HPDE6-E6E7 (cell line): ENCODE data around the gene DDX5.
"Not testable (repeated sequence)": the region's sequence is repeated elsewhere in the genome, so short reads cannot be mapped to it uniquely, and the experiment has no call there.

Experiments
- DNase-seq: peaks from one replicate; pipeline ENCODE4 v3.0.0; 2011; ENCODE audit warnings: missing footprints; ENCODE audit errors: extremely low spot score

The DDX5 gene

GRCh38 chr17:64492481-64493109, 13.5 kb downstream of the DDX5 start:
- no peak for DNase-seq

- DNase-seq: no peak
These were observed 14.1 kb downstream of the DDX5 start for GRCh38 chr17:64491994-64492393.

- no peak for DNase-seq
These were observed 14.8 kb downstream of the DDX5 start for GRCh38 chr17:64491034-64491860.

GRCh38 chr17:64488301-64488700, 17.8 kb downstream of the DDX5 start:
- DNase-seq: no peak

- no peak for DNase-seq
These were observed 21.7 kb downstream of the DDX5 start for GRCh38 chr17:64484380-64484779.

- DNase-seq: no peak
These were observed 25.1 kb downstream of the DDX5 start for GRCh38 chr17:64480951-64481350.

- DNase-seq: no peak
These were observed 28.2 kb downstream of the DDX5 start for GRCh38 chr17:64477849-64478248.

GRCh38 chr17:64472564-64472963, 33.5 kb downstream of the DDX5 start:
- DNase-seq: no peak

GRCh38 chr17:64471440-64471839, 34.6 kb downstream of the DDX5 start:
- no peak for DNase-seq

GRCh38 chr17:64470625-64471024, 35.5 kb downstream of the DDX5 start:
- DNase-seq: no peak

GRCh38 chr17:64466834-64467233, 39.3 kb downstream of the DDX5 start:
- DNase-seq: not testable (repeated sequence)

GRCh38 chr17:64466019-64466735, 39.9 kb downstream of the DDX5 start:
- no peak for DNase-seq

GRCh38 chr17:64461788-64462187, 44.3 kb downstream of the DDX5 start:
- no peak for DNase-seq

GRCh38 chr17:64460955-64461354, 45.1 kb downstream of the DDX5 start:
- DNase-seq: no peak

- DNase-seq: not testable (repeated sequence)
These were observed 46.3 kb downstream of the DDX5 start for GRCh38 chr17:64459818-64460217.

GRCh38 chr17:64459284-64459747, 46.8 kb downstream of the DDX5 start:
- DNase-seq: peak; percentile 34

- DNase-seq: no peak
These were observed 47.3 kb downstream of the DDX5 start for GRCh38 chr17:64458756-64459155.

GRCh38 chr17:64457156-64457555, 48.9 kb downstream of the DDX5 start:
- DNase-seq: no peak

GRCh38 chr17:64455993-64456885, 49.9 kb downstream of the DDX5 start:
- no peak for DNase-seq

GRCh38 chr17:64449545-64449944, 56.5 kb downstream of the DDX5 start:
- DNase-seq: no peak
